Measurements from ENCODE around the gene IGSF9. TPM values are rescaled to one million over a fixed set of nuclear protein-coding genes. Genes with fewer than 3 reads are reported as not detected.

Gene IGSF9
- total RNA-seq, 2 donors from 2014 or later: not detected

GRCh38 chr1:159980786-159981185 lies 35.4 kb upstream of the IGSF9 start:
- no peak for ATAC-seq (replicated peaks)
- no peaks in the 10 kb centered on the region for H3K36me3 Mint-ChIP-seq (ENCODE audit: low read depth)
- no peak overlapping the region for H3K27ac Mint-ChIP-seq
- peaks cover 48% of the 10 kb centered on the region for H3K27me3 Mint-ChIP-seq
- H3K4me3 Mint-ChIP-seq: no peak overlapping the region
- no peaks in the 10 kb centered on the region for H3K9me3 Mint-ChIP-seq
- no peaks in the 10 kb centered on the region for H3K4me1 Mint-ChIP-seq

GRCh38 chr1:159980076-159980475 lies 34.7 kb upstream of the IGSF9 start:
- no peak for ATAC-seq (replicated peaks)
- H3K4me3 Mint-ChIP-seq: no peak overlapping the region
- H3K27ac Mint-ChIP-seq: no peak overlapping the region
- no peaks in the 10 kb centered on the region for H3K36me3 Mint-ChIP-seq (ENCODE audit: low read depth)
- peaks cover 45% of the 10 kb centered on the region for H3K27me3 Mint-ChIP-seq
- no peaks in the 10 kb centered on the region for H3K9me3 Mint-ChIP-seq
- H3K4me1 Mint-ChIP-seq: no peaks in the 10 kb centered on the region

- Mint-ChIP-seq H3K27ac (no peak overlapping the region), H3K4me1 (no peaks in the 10 kb centered on the region), H3K27me3 (peaks cover 44% of the 10 kb centered on the region), H3K36me3 (ENCODE audit: low read depth) (no peaks in the 10 kb centered on the region), H3K4me3 (no peak overlapping the region), H3K9me3 (no peaks in the 10 kb centered on the region)
- ATAC-seq (replicated peaks): no peak
Measured at GRCh38 chr1:159979257-159979656, 33.8 kb upstream of the IGSF9 start.

DNA sequence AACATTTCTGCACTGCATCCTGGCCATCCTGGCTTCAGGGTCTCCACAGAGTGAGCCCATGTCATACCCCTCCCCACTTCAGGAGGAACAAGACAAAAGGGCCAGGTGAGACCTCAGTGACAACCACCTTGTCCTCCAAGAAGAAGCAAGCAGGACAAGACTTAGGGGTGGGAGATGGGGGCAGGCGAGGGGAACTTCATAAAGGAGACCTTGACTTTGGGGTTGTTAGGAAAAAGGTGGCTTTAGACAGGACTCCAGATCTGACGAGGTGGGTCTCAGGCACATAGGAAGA lies 32.6 kb upstream of the IGSF9 start:
- Mint-ChIP-seq H3K27me3 (peaks cover 39% of the 10 kb centered on the region), H3K27ac (no peak overlapping the region), H3K9me3 (no peaks in the 10 kb centered on the region), H3K4me1 (no peaks in the 10 kb centered on the region), H3K4me3 (no peak overlapping the region), H3K36me3 (ENCODE audit: low read depth) (no peaks in the 10 kb centered on the region)
- ATAC-seq (replicated peaks): no peak

- H3K27me3 Mint-ChIP-seq: peaks cover 37% of the 10 kb centered on the region
- no peak overlapping the region for H3K27ac Mint-ChIP-seq
- no peak for ATAC-seq (replicated peaks)
- H3K4me1 Mint-ChIP-seq: no peaks in the 10 kb centered on the region
- no peak overlapping the region for H3K4me3 Mint-ChIP-seq
- no peaks in the 10 kb centered on the region for H3K9me3 Mint-ChIP-seq
- H3K36me3 Mint-ChIP-seq (ENCODE audit: low read depth): no peaks in the 10 kb centered on the region
Measured at GRCh38 chr1:159977364-159978106, 32.1 kb upstream of the IGSF9 start.

DNA sequence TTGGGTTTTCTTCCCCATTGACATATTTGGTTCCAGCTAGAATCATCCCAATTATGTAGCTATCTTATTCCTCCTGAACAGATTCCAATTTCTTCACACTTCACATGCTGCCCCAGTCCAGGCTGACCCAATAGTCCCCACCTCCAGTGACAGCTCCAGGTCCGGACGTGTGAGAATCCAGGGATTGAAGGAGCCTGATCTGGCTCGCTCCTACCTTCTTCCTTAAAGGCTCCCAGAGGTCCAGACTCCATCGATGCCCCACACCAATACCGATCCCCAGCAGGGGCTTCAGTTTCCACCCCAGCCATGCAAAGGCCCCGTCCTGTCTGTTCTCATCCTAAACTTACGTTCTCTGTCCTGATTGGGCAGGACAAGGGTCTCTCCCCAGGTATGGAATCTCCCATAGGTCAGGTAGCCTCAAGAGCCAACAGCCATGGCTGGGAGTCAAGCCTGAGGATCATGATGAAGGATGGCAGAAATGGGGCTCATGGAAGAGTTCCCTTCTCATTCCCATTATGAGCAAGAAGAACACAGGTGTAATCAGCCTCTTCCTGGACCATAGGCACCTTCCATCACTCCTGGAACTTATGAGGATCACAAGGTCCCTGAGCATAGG lies 29.0 kb upstream of the IGSF9 start:
- Mint-ChIP-seq H3K4me1 (no peaks in the 10 kb centered on the region), H3K4me3 (no peak overlapping the region), H3K36me3 (ENCODE audit: low read depth) (no peaks in the 10 kb centered on the region), H3K27me3 (peaks cover 21% of the 10 kb centered on the region), H3K27ac (no peak overlapping the region), H3K9me3 (no peaks in the 10 kb centered on the region)
- ATAC-seq (replicated peaks): no peak

GRCh38 chr1:159973350-159973940 lies 28.0 kb upstream of the IGSF9 start:
- no peaks in the 10 kb centered on the region for H3K9me3 Mint-ChIP-seq
- H3K4me3 Mint-ChIP-seq: no peak overlapping the region
- H3K36me3 Mint-ChIP-seq (ENCODE audit: low read depth): no peaks in the 10 kb centered on the region
- H3K27ac Mint-ChIP-seq: no peak overlapping the region
- no peak for ATAC-seq (replicated peaks)
- peaks cover 20% of the 10 kb centered on the region for H3K27me3 Mint-ChIP-seq
- H3K4me1 Mint-ChIP-seq: no peaks in the 10 kb centered on the region

DNA sequence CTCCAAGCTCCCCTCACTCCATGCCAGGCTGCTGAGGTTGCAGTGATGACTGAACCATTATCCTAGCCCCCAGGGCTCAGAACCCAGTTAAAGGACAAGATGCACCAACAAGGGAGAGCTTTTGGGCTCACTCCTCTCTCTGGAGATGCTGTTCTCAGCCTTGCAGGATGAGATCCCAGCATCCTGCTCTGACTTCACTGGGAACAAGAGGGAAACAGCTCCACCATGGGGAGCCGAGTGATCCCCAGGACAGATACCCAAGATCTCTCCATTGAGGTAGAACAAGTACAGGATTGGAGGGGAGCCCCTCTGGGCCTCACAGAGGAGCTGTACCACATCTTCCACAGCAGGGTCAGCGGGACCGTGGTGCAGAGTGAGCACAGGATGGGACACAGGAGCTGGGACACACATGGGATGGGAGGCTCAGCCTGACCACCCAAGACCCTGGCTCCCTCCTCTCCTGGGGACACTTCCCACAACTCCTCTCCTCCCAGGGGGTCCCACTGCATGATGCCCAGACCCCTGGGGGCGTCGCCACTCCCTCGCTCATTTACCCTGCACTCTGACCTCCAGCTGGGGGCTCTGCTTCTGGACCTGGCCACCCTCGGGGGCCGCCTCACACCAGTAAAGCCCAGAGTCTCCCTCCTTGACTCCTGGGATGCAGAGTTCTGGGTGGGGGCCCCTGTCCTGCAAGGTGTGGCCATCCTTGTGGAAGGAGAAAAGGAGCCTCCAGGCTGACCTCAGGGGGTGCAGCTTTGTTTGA lies 27.2 kb upstream of the IGSF9 start:
- Mint-ChIP-seq H3K27me3 (peaks cover 27% of the 10 kb centered on the region), H3K36me3 (ENCODE audit: low read depth) (no peaks in the 10 kb centered on the region), H3K27ac (no peak overlapping the region), H3K9me3 (no peaks in the 10 kb centered on the region), H3K4me3 (no peak overlapping the region), H3K4me1 (no peaks in the 10 kb centered on the region)
- ATAC-seq (replicated peaks): no peak

- Mint-ChIP-seq H3K9me3 (no peaks in the 10 kb centered on the region), H3K27me3 (peaks cover 20% of the 10 kb centered on the region), H3K4me1 (no peaks in the 10 kb centered on the region), H3K27ac (no peak overlapping the region), H3K36me3 (ENCODE audit: low read depth) (no peaks in the 10 kb centered on the region), H3K4me3 (no peak overlapping the region)
- ATAC-seq (replicated peaks): no peak
Measured at GRCh38 chr1:159970932-159971342, 25.5 kb upstream of the IGSF9 start.

DNA sequence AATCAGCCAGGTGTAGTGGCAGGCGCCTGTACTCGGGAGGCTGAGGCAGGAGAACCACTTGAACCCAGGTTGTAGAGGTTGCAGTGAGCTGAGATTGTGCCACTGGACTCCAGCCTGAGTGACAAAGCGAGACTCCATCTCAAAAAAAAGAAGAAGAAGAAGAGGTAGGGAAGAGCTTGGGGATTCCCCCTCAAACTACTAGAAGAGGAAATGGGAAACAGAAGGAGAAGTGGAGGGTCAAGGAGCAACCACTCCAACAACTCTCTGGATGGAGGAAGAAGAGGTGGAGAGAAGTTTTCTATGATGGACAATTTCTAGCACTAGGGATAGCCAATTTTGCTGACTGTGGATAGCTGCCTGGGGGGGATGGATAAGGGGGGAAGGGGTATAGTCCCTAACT lies 23.5 kb upstream of the IGSF9 start:
- Mint-ChIP-seq H3K4me1 (no peaks in the 10 kb centered on the region), H3K9me3 (no peaks in the 10 kb centered on the region), H3K36me3 (ENCODE audit: low read depth) (no peaks in the 10 kb centered on the region), H3K4me3 (no peak overlapping the region), H3K27ac (no peak overlapping the region), H3K27me3 (peaks cover 29% of the 10 kb centered on the region)
- ATAC-seq (replicated peaks): no peak

DNA sequence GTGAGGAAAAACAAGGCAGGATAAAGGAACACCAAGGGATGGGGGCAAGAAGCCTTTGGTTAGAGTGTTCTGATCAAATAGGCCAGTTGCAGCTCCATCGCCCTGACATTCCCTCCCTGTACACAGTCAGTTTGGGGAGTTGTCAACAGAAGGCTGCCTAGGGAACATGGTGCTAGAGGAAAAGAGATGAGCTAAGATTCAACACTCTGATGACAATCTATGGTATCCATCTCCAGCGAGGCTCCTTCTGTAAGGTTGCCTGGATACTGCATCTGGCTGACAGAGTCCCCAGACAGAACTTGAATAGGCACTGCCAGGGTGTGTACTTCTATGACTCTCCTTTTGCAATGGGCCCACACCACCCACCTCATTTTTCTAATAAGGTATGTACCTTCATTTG lies 19.9 kb upstream of the IGSF9 start:
- ATAC-seq (replicated peaks): no peak
- H3K27ac Mint-ChIP-seq: no peak overlapping the region
- H3K9me3 Mint-ChIP-seq: no peaks in the 10 kb centered on the region
- H3K4me1 Mint-ChIP-seq: no peaks in the 10 kb centered on the region
- no peaks in the 10 kb centered on the region for H3K36me3 Mint-ChIP-seq (ENCODE audit: low read depth)
- H3K4me3 Mint-ChIP-seq: no peak overlapping the region
- peaks cover 25% of the 10 kb centered on the region for H3K27me3 Mint-ChIP-seq

- Mint-ChIP-seq H3K27ac (no peak overlapping the region), H3K36me3 (ENCODE audit: low read depth) (no peaks in the 10 kb centered on the region), H3K9me3 (no peaks in the 10 kb centered on the region), H3K4me3 (no peak overlapping the region), H3K27me3 (peaks cover 29% of the 10 kb centered on the region), H3K4me1 (no peaks in the 10 kb centered on the region)
- no peak for ATAC-seq (replicated peaks)
Measured at GRCh38 chr1:159964144-159964543, 18.7 kb upstream of the IGSF9 start.

DNA sequence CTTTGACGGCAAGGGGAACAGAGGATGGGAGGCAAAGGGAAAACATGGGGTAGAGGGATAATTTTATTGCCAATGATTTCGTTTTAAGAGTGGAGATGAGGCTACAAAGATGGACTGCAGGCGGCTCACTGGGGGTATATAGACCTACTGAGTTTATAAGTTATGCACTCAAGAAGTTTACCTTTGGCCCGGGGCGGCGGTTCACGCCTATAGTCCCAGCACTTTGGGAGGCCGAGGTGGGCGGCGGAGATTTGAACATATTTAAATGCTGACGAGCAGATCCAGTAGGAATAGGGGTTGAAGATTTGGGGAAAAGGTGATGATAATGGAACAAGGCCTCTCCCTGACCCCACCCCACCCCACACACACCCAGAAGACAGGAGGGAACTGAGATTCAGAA lies 16.8 kb upstream of the IGSF9 start:
- no peak overlapping the region for H3K4me3 Mint-ChIP-seq
- no peak for ATAC-seq (replicated peaks)
- peaks cover 16% of the 10 kb centered on the region for H3K27me3 Mint-ChIP-seq
- no peaks in the 10 kb centered on the region for H3K36me3 Mint-ChIP-seq (ENCODE audit: low read depth)
- H3K27ac Mint-ChIP-seq: no peak overlapping the region
- no peaks in the 10 kb centered on the region for H3K9me3 Mint-ChIP-seq
- peaks cover 5% of the 10 kb centered on the region for H3K4me1 Mint-ChIP-seq

DNA sequence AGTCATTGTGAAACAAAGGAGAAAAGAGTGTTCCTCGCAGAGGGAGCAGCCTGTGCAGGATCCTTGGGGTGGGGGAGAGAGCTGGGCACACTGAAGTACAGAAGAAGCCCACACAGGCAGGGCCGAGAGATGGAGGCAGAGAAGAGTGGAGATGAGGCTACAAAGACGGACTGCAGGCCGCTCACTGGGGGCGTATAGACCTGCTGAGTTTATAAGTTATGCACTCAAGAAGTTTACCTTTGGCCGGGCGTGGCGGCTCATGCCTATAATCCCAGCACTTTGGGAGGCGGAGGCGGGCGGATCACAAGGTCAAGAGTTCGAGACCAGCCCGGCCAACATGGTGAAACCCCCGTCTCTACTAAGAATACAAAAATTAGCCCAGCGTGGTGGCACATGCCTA lies 16.2 kb upstream of the IGSF9 start:
- H3K4me3 Mint-ChIP-seq: no peak overlapping the region
- ATAC-seq (replicated peaks): no peak
- H3K27ac Mint-ChIP-seq: no peak overlapping the region
- H3K27me3 Mint-ChIP-seq: peaks cover 16% of the 10 kb centered on the region
- no peaks in the 10 kb centered on the region for H3K36me3 Mint-ChIP-seq (ENCODE audit: low read depth)
- no peaks in the 10 kb centered on the region for H3K9me3 Mint-ChIP-seq
- H3K4me1 Mint-ChIP-seq: peaks cover 5% of the 10 kb centered on the region

Measured in activated T-helper 17 cell treated with anti-CD3 and anti-CD28 coated beads, Interleukin-2, amount 50 U/mL, for 72 hours (primary cell).